H9 (cell line): ENCODE data around the gene FNDC3B. TPM values are rescaled to one million over a fixed set of nuclear protein-coding genes. Genes with fewer than 3 reads are reported as not detected.

Experiments used
- DNase-seq: peaks from one replicate; pipeline ENCODE4 v3.0.0-alpha.2; 2017
- H2AFZ ChIP-seq: one replicate; pipeline ENCODE4 v1.6.1; 2013; ENCODE audit warnings: mild to moderate bottlenecking, low read length, control low read depth, moderate library complexity
- H2AK5ac ChIP-seq: 2 replicates; pipeline ENCODE4 v1.6.1; 2013; ENCODE audit warnings: low read length, control low read depth, mixed read lengths; ENCODE audit not compliant: insufficient read length
- H2BK120ac ChIP-seq: one replicate; pipeline ENCODE4 v1.6.1; 2013; ENCODE audit warnings: low read depth, mild to moderate bottlenecking, low read length, control low read depth, inconsistent platforms; ENCODE audit not compliant: poor library complexity, severe bottlenecking
- H2BK12ac ChIP-seq: 2 replicates; pipeline ENCODE4 v1.6.1; 2013; ENCODE audit warnings: low read length, control low read depth, mixed read lengths, low read depth; ENCODE audit not compliant: insufficient read length
- H2BK15ac ChIP-seq: 2 replicates; pipeline ENCODE4 v1.6.1; 2013; ENCODE audit warnings: low read depth, low read length, control low read depth
- H2BK20ac ChIP-seq: one replicate; pipeline ENCODE4 v1.6.1; 2013; ENCODE audit warnings: low read depth, mild to moderate bottlenecking, low read length, control low read depth, inconsistent platforms; ENCODE audit not compliant: poor library complexity, severe bottlenecking
- H2BK5ac ChIP-seq: 2 replicates; pipeline ENCODE4 v1.6.1; 2013; ENCODE audit warnings: low read length, control low read depth, mixed read lengths; ENCODE audit not compliant: insufficient read length
- H3K14ac ChIP-seq: 2 replicates; pipeline ENCODE4 v1.6.1; 2013; ENCODE audit warnings: low read length, control low read depth; ENCODE audit not compliant: insufficient read depth
- H3K18ac ChIP-seq: 2 replicates; pipeline ENCODE4 v1.6.1; 2013; ENCODE audit warnings: low read depth, mild to moderate bottlenecking, mixed read lengths, low read length, control low read depth; ENCODE audit not compliant: insufficient read length
- H3K23ac ChIP-seq: 2 replicates; pipeline ENCODE4 v1.6.1; 2013; ENCODE audit warnings: low read length, control low read depth, mixed read lengths, low read depth; ENCODE audit not compliant: insufficient read length
- H3K23me2 ChIP-seq: 2 replicates; pipeline ENCODE4 v1.6.1; 2013; ENCODE audit warnings: low read depth, mild to moderate bottlenecking, mixed read lengths, low read length, control low read depth; ENCODE audit not compliant: insufficient read length, poor library complexity, severe bottlenecking
- H3K27ac ChIP-seq: 2 replicates; pipeline ENCODE4 v1.5.1; 2013; ENCODE audit warnings: low read length, control low read depth, mixed read lengths, low read depth; ENCODE audit not compliant: insufficient read length
- H3K27me3 ChIP-seq: 2 replicates; pipeline ENCODE4 v1.6.1; 2013; ENCODE audit warnings: low read length, control low read depth, inconsistent platforms; ENCODE audit not compliant: insufficient read depth
- H3K4ac ChIP-seq: 2 replicates; pipeline ENCODE4 v1.6.1; 2013; ENCODE audit warnings: low read depth, mild to moderate bottlenecking, control low read depth, inconsistent platforms, low read length, moderate library complexity
- H3K4me1 ChIP-seq: 2 replicates; pipeline ENCODE4 v1.6.1; 2013; ENCODE audit warnings: low read length, control low read depth, inconsistent platforms; ENCODE audit not compliant: insufficient read depth
- H3K4me2 ChIP-seq: 2 replicates; pipeline ENCODE4 v1.6.1; 2013; ENCODE audit warnings: low read length, control low read depth, mixed read lengths; ENCODE audit not compliant: insufficient read length, insufficient read depth
- H3K56ac ChIP-seq: 2 replicates; pipeline ENCODE4 v1.6.1; 2013; ENCODE audit warnings: low read depth, mild to moderate bottlenecking, mixed read lengths, low read length, control low read depth; ENCODE audit not compliant: insufficient read length
- H3K79me1 ChIP-seq: 2 replicates; pipeline ENCODE4 v1.6.1; 2013; ENCODE audit warnings: low read depth, mild to moderate bottlenecking, moderate library complexity, low read length, control low read depth, inconsistent platforms; ENCODE audit not compliant: insufficient read depth, poor library complexity, severe bottlenecking
- H3K79me2 ChIP-seq: 2 replicates; pipeline ENCODE4 v1.6.1; 2013; ENCODE audit warnings: low read length, control low read depth, inconsistent platforms; ENCODE audit not compliant: insufficient read depth
- H3K9ac ChIP-seq: 2 replicates; pipeline ENCODE4 v1.6.1; 2013; ENCODE audit warnings: low read length, control low read depth, mixed read lengths; ENCODE audit not compliant: insufficient read length; ENCODE audit errors: extremely low read depth
- H3K9me3 ChIP-seq: one replicate; pipeline ENCODE4 v1.6.1; 2013; ENCODE audit warnings: low read depth, low read length, inconsistent platforms; ENCODE audit not compliant: control insufficient read depth
- H3T11ph ChIP-seq: one replicate; pipeline ENCODE4 v1.6.1; 2013; ENCODE audit warnings: mild to moderate bottlenecking, low read length, control low read depth, inconsistent platforms
- H4K20me1 ChIP-seq: one replicate; pipeline ENCODE4 v1.6.1; 2013; ENCODE audit not compliant: control insufficient read depth, insufficient read length, insufficient read depth
- H4K5ac ChIP-seq: 2 replicates; pipeline ENCODE4 v1.6.1; 2013; ENCODE audit warnings: low read depth, mild to moderate bottlenecking, mixed read lengths, low read length, control low read depth; ENCODE audit not compliant: insufficient read length
- H4K8ac ChIP-seq: replicated peaks from 2 replicates; pipeline ENCODE4 v1.6.1; 2013; ENCODE audit warnings: low read length, control low read depth, mixed read lengths, low read depth; ENCODE audit not compliant: insufficient read length
- H4K91ac ChIP-seq: 2 replicates; pipeline ENCODE4 v1.6.1; 2013; ENCODE audit warnings: low read depth, mild to moderate bottlenecking, moderate library complexity, mixed read lengths, low read length, control low read depth; ENCODE audit not compliant: insufficient read length
- H3K27ac Mint-ChIP-seq, 3 experiments: 2 replicates in 2 of 3; 3 replicates in 1 of 3; pipeline ENCODE4 v1.8.0; 2020 to 2021; ENCODE audit warnings: mixed read lengths in 3 of 3, mild to moderate bottlenecking in 1 of 3, moderate library complexity in 1 of 3
- H3K27me3 Mint-ChIP-seq: 2 replicates; pipeline ENCODE4 v1.8.0; 2021; ENCODE audit warnings: low read depth, mild to moderate bottlenecking, moderate library complexity, mixed read lengths
- H3K36me3 Mint-ChIP-seq, 3 experiments: 2 replicates in 2 of 3; 3 replicates in 1 of 3; pipeline ENCODE4 v1.8.0; 2020 to 2021; ENCODE audit warnings: low read depth in 3 of 3, mixed read lengths in 3 of 3; ENCODE audit not compliant: insufficient read depth in 1 of 3
- H3K4me1 Mint-ChIP-seq, 2 experiments: 2 replicates each; pipeline ENCODE4 v1.8.0; 2020; ENCODE audit warnings: mixed read lengths in 2 of 2
- H3K4me3 Mint-ChIP-seq, 2 experiments: 2 replicates in 1 of 2; 3 replicates in 1 of 2; pipeline ENCODE4 v1.8.0; 2020 to 2021; ENCODE audit warnings: mild to moderate bottlenecking in 2 of 2, mixed read lengths in 2 of 2, moderate library complexity in 1 of 2
- H3K9me3 Mint-ChIP-seq, 2 experiments: 2 replicates in 1 of 2; 3 replicates in 1 of 2; pipeline ENCODE4 v1.8.0; 2020; ENCODE audit warnings: mild to moderate bottlenecking in 2 of 2, mixed read lengths in 2 of 2, moderate library complexity in 1 of 2
- CTCF ChIP-seq: fragments of 200-600 bp; sonication (generic); conservative IDR thresholded peaks from 3 replicates; pipeline ENCODE4 v1.8.0; 2021; ENCODE audit warnings: antibody characterized with exemption, mild to moderate bottlenecking
- WGBS: extraction: QIAGEN DNeasy Blood & Tissue Kit; methylation state at CpG from one replicate; pipeline ENCODE4 v1.1.7; 2013; ENCODE audit warnings: missing lambda C conversion rate, low lambda C conversion rate, mixed read lengths; ENCODE audit not compliant: insufficient read length; ENCODE audit errors: extremely low coverage; 5-methylcytosine and 5-hydroxymethylcytosine counted together
- total RNA-seq: library from RNA; stranded (reverse); gene quantifications from 2 replicates; pipeline ENCODE4 v1.2.1, GENCODE V29; 2021

FNDC3B gene
- total RNA-seq, 1 experiment from 2014 or later = 43.8 TPM

DNA sequence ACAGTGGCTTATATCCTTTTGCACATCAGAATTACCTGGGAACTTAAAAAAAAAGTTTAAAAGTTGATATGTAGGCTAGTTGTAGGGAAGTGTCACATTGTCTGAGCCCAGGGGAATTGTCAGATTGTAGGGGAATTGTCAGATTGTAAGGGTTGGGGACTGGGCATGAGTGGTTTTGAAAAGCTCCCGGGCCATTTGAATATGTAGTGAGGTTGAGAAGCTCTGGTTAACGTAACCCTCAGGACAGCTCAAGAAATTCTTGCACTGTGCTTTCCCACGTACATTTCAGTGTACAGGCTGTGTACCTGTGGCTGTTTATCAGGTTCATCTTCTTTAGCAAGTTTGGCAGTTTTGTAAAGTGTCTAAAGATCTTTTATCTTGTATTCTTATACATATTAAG is 107.0 kb downstream of the FNDC3B start:
- H3K4me1 ChIP-seq = peaks cover 15% of the 10 kb centered on the region; the same call in 1 of the 2 replicates
- peaks cover 57 to 60% of the 10 kb centered on the region in 2 experiments for H3K4me1 Mint-ChIP-seq
- no peak overlapping the region for H2AK5ac ChIP-seq
- TF ChIP-seq CTCF = no peak
- no peaks in the 10 kb centered on the region for H3K9me3 ChIP-seq
- DNase-seq = no peak
- no peak overlapping the region for H4K5ac ChIP-seq
- no peak overlapping the region for H3K14ac ChIP-seq
- H3K4ac ChIP-seq = no peak overlapping the region
- peak overlapping the region in 1 of 3 experiments; percentile 30; a peak in 1 of 7 replicates for H3K27ac Mint-ChIP-seq
- H2BK5ac ChIP-seq = no peak overlapping the region
- no CpG with 5 or more reads among the region's 3 CpGs for WGBS
- no peak overlapping the region for H3K23ac ChIP-seq
- no peak overlapping the region for H2BK120ac ChIP-seq
- H3K9me3 Mint-ChIP-seq = no peaks in the 10 kb centered on the region
- no peak overlapping the region for H2BK20ac ChIP-seq
- no peak overlapping the region for H3K4me2 ChIP-seq
- H3K79me1 ChIP-seq = peaks cover 3% of the 10 kb centered on the region
- no peak overlapping the region for H2BK12ac ChIP-seq
- H3K9ac ChIP-seq = no peak overlapping the region
- no peaks in the 10 kb centered on the region for H4K20me1 ChIP-seq
- no peaks in the 10 kb centered on the region for H3K27me3 Mint-ChIP-seq
- no peak overlapping the region for H3K18ac ChIP-seq
- no peak overlapping the region for H2AFZ ChIP-seq
- no peak overlapping the region for H3K56ac ChIP-seq
- no peak overlapping the region for H4K8ac ChIP-seq
- no peaks in the 10 kb centered on the region for H3K23me2 ChIP-seq
- peaks cover 9% of the 10 kb centered on the region; the same call in 1 of the 2 replicates for H3K79me2 ChIP-seq
- no peak overlapping the region for H4K91ac ChIP-seq
- no peak overlapping the region for H3K4me3 Mint-ChIP-seq
- H3K36me3 Mint-ChIP-seq = peaks cover 0 to 7% (median 3%) of the 10 kb centered on the region in 3 experiments; a peak in 4 of 7 replicates
- no peak overlapping the region for H2BK15ac ChIP-seq
- H3T11ph ChIP-seq = no peak overlapping the region
- no peaks in the 10 kb centered on the region for H3K27me3 ChIP-seq
- no peak overlapping the region for H3K27ac ChIP-seq
